Testis (tissue), 3 donors: ENCODE results near the gene C3orf20. TPM values are rescaled to one million over a fixed set of nuclear protein-coding genes. Genes with fewer than 3 reads are reported as not detected.

ENCODE experiments used
- DNase-seq: peaks from one replicate; pipeline ENCODE4 v3.0.0-alpha.2; 2019
- H3K27ac ChIP-seq, 2 donors: fragments of 200-600 bp; sonication (generic); one replicate each; pipeline ENCODE4 v1.5.1; 2019
- H3K27me3 ChIP-seq: fragments of 200-600 bp; sonication (generic); one replicate; pipeline ENCODE4 v1.5.1; 2019
- H3K36me3 ChIP-seq: fragments of 200-600 bp; sonication (generic); one replicate; pipeline ENCODE4 v1.5.1; 2017; ENCODE audit warnings: low read depth; ENCODE audit errors: missing control alignments
- H3K4me1 ChIP-seq: fragments of 200-600 bp; sonication (generic); one replicate; pipeline ENCODE4 v1.5.1; 2019
- H3K4me3 ChIP-seq, 2 donors: fragments of 200-600 bp; sonication (generic); one replicate each; pipeline ENCODE4 v1.5.1; 2017 to 2019
- H3K9me3 ChIP-seq: fragments of 200-600 bp; sonication (generic); one replicate; pipeline ENCODE4 v1.5.1; 2017
- POLR2A ChIP-seq: fragments of 450-650 bp; IDR thresholded peaks from one replicate; pipeline ENCODE4 v1.6.1; 2017; ENCODE audit warnings: antibody characterized with exemption, mild to moderate bottlenecking, moderate library complexity
- WGBS, 2 donors: methylation state at CpG; one replicate each; pipeline ENCODE4 v1.1.5; 2018; 5-methylcytosine and 5-hydroxymethylcytosine counted together
- intact Hi-C: fragments of 100-400 bp; cut with DNase I; formaldehyde crosslinking; loops from one replicate; pipeline ENCODE4 v1.15.1; 2023; ENCODE audit warnings: low total_unique reads
- polyA plus RNA-seq: library from polyadenylated mRNA; stranded (reverse); fragments of 350-450 nt; fragmentation: Illumina TruSeq; extraction: RNeasy Lipid Tissue Mini Kit (QIAGEN cat#74804); gene quantifications from one replicate; pipeline ENCODE4 v1.2.3, GENCODE V29; 2014; ENCODE audit warnings: low read depth, low replicate concordance; ENCODE audit not compliant: insufficient read depth
- total RNA-seq, 2 donors: library from RNA; depleted of rRNA; stranded (reverse); fragments of >200 nt; gene quantifications; one replicate each; pipeline ENCODE4 v1.2.3, GENCODE V29; 2016
- TF ChIP-seq, protein P1 (sequence below), 3 experiments: fragments of 450-650 bp in 2 of 3; fragments of 200-600 bp in 1 of 3; sonication (generic) in 1 of 3; IDR thresholded peaks; one replicate each; pipeline ENCODE4 v1.5.1; 2016 to 2019; ENCODE audit warnings: antibody characterized with exemption in 3 of 3, mild to moderate bottlenecking in 2 of 3, moderate library complexity in 1 of 3

Gene C3orf20
- total and polyA plus RNA-seq, 3 donors from 2014 or later: 3.8 to 16.5 (median 11.0) TPM

DNA sequence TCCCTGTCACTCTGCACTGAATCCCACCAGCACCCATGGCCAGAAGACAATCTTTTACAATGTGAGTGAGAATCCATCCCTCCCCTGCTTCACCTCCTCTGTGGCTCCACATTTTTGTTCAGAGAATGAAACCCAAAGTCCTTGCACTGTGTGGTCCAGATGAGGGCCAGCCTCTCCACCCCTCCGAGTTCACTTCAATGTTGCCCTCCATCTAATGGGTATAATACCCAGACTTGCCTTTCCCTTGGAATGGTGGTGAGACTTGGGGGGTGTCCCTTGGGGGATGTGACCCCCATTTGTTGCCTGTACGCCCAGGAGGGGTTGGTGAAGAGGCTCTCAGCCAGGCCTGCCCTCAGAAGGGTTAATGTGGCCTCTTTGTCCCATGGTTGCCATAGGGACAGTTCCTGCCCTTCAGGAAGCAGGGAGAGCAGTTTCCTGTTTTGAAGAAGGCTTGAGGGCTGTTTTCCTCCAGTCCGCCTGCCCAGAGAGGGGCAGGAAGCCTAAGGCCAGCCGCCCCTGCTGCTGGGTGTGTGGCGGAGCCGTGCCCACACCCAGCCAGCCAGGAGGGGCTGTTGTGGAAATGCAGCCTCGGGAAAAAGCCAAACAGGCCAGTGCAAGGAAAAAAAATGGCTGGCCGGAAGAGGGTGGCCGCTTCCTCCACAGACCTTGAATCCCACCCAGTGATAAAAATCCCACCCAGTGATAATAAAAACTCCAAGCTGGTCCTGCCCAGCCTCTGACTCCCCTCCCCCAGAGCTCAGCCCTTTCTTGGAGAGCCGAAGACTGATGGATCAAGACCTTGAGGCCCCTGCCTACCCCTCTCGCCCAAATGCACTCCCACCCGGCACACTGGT is 129.3 kb downstream of the C3orf20 start:
- intact Hi-C loops: no loop called here

DNA sequence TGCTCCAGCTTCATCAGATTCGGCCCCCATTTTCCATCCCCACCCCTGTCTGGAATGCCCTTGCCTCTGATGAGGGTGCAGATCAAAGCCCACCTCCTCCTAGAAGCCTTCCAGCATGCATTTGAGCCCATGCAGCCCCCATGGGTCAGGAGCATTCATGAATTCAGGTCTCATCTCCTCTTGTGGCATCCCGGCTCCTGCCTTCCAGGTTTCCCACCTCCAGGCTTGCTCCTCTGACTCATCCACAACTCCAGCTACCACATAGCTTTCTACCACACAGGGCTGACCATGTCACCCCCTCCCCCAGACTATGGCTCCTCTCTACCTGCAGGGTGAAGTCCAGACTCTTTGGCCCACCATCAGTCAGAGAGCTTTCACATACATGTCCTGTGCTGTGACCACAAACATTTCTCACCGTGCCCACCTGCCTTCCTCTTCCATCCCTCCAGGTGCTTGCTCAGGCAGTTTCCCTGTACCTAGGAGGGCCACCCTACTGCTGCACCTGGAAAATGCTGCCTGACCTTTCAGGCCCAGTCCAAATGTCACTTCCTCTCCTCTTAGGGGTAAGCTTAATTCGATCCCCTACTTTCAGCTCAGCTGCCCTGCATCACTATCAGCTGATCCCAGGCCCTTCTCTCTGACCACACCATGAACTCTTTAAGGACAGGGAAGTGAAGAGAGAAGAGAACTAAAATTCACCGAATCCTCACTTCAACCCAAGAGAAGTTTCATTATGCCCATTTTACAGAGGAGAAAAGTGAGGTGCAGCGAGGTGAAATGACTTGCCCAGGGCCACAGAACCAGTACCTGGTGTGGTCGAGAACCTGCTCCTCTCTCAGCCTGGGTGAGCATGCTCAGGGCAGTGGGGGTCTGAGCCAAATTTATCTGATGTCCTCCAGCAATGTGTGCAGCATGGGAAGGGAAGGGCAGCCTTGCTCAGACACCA is 130.2 kb downstream of the C3orf20 start:
- no peaks in the 10 kb centered on the region for H3K36me3 ChIP-seq
- DNase-seq: no peak
- H3K4me3 ChIP-seq: no peak overlapping the region
- H3K27ac ChIP-seq: no peak overlapping the region
- TF ChIP-seq, protein P1, sequence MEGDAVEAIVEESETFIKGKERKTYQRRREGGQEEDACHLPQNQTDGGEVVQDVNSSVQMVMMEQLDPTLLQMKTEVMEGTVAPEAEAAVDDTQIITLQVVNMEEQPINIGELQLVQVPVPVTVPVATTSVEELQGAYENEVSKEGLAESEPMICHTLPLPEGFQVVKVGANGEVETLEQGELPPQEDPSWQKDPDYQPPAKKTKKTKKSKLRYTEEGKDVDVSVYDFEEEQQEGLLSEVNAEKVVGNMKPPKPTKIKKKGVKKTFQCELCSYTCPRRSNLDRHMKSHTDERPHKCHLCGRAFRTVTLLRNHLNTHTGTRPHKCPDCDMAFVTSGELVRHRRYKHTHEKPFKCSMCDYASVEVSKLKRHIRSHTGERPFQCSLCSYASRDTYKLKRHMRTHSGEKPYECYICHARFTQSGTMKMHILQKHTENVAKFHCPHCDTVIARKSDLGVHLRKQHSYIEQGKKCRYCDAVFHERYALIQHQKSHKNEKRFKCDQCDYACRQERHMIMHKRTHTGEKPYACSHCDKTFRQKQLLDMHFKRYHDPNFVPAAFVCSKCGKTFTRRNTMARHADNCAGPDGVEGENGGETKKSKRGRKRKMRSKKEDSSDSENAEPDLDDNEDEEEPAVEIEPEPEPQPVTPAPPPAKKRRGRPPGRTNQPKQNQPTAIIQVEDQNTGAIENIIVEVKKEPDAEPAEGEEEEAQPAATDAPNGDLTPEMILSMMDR (IDR thresholded peaks at IDR 0.05): no peak
- TF ChIP-seq POLR2A: no peak
- WGBS, 2 donors: 73 to 87% methylated on average over 7 of the region's 7 CpGs
- no peaks in the 10 kb centered on the region for H3K9me3 ChIP-seq
- no peaks in the 10 kb centered on the region for H3K4me1 ChIP-seq
- intact Hi-C loops: no loop called here
- H3K27me3 ChIP-seq: no peaks in the 10 kb centered on the region

More for the DNA sequence above, 129.3 kb downstream of the C3orf20 start:
- no peak for TF ChIP-seq POLR2A
- TF ChIP-seq, protein P1 (IDR thresholded peaks at IDR 0.05): no peak
- no peaks in the 10 kb centered on the region for H3K27me3 ChIP-seq
- 67 to 69% methylated on average over 12 of the region's 12 CpGs for WGBS, 2 donors
- H3K4me3 ChIP-seq: no peak overlapping the region
- no peaks in the 10 kb centered on the region for H3K36me3 ChIP-seq
- H3K4me1 ChIP-seq: no peaks in the 10 kb centered on the region
- no peak overlapping the region for H3K27ac ChIP-seq
- DNase-seq: no peak
- no peaks in the 10 kb centered on the region for H3K9me3 ChIP-seq

DNA sequence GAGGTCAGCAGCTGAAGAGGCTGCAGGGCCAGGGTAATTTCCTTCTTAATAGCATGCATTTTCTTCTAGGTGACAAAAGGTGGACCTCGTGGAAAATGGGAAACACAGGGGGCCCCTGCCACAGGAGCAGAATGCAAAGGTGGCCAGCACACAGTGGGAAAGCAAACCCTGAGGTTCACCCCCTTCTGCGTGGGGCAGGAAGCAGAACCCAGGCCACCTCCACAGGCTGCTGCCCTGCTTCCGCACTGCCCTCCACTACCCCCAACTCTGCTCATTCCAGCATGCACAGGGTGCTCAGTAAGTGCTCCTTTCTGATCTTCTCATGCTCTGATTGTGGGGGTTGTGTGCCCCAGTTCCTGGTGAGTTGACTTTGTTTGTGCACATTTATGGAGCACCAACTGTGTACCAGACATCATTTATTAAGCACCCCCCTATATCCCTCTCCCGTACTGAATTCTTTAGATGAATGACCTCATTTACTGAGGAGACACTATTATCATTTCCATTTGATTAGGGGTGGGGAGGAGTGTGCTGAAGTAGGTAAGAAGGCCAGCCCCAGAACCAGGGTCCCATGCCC is 131.1 kb downstream of the C3orf20 start:
- H3K4me1 ChIP-seq: no peaks in the 10 kb centered on the region
- no peak overlapping the region for H3K4me3 ChIP-seq
- DNase-seq: no peak
- intact Hi-C loops: no loop called here
- TF ChIP-seq, protein P1 (IDR thresholded peaks at IDR 0.05): no peak
- H3K36me3 ChIP-seq: no peaks in the 10 kb centered on the region
- 70% methylated on average over 4 of the region's 4 CpGs for WGBS, 2 donors
- H3K27me3 ChIP-seq: no peaks in the 10 kb centered on the region
- H3K27ac ChIP-seq: no peak overlapping the region
- H3K9me3 ChIP-seq: no peaks in the 10 kb centered on the region

DNA sequence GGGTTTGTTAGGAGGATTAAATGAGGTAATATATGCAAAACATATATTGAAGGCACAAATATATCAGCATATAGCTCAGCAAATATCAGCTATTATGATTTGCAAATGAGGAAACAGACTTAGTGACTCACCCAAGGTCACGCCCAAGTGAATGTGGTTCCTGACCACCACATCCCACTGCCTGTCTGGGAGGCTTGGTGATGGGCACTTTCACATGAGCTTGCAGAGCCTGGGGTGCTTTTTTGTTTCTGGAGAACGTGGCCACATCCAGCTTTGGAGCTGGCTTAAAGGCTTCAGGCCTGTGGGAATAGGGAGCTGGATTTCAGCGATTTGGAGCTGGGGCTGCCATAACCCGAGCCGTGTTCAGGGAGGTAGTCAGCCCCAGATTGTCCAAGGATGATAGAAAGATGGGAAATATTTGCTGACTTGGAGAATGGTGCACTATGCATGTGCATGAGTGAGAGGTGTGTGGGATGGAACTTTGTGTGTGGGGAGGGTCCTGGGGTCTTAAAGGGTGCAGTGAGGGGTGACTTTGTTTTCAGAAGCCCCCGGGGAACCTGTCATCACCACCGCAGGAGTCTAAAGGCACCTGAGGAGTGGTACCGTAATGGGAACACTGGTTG is 131.8 kb downstream of the C3orf20 start:
- Histone ChIP-seq H3K4me1 (no peaks in the 10 kb centered on the region), H3K36me3 (no peaks in the 10 kb centered on the region), H3K27me3 (no peaks in the 10 kb centered on the region), H3K27ac (no peak overlapping the region), H3K9me3 (no peaks in the 10 kb centered on the region), H3K4me3 (no peak overlapping the region)
- DNase-seq: no peak
- 69 to 77% methylated on average over 7 to 8 of the region's 8 CpGs for WGBS, 2 donors
- intact Hi-C loops: no loop called here
- TF ChIP-seq POLR2A: no peak
- TF ChIP-seq, protein P1 (IDR thresholded peaks at IDR 0.05): no peak
